ENCODE data around the gene HOXA5. TPM values are rescaled to one million over a fixed set of nuclear protein-coding genes. Genes with fewer than 3 reads are reported as not detected.

The HOXA5 gene
- total RNA-seq, 6 experiments from 2014 or later, result 0.18 to 1.5 (median 0.65) TPM

GRCh38 chr7:27159266-27160144 lies 16.0 kb upstream of the HOXA5 start:
- ATAC-seq (no peak), DNase-seq (no peak)
- Histone ChIP-seq H3K27me3 (peaks cover 19 to 48% of the 10 kb centered on the region in 2 donors), H3K4me3 (no peak overlapping the region), H3K9me3 (no peaks in the 10 kb centered on the region), H3K36me3 (no peaks in the 10 kb centered on the region), H3K27ac (no peak overlapping the region), H3K4me1 (peaks cover 0 to 15% (median 6%) of the 10 kb centered on the region in 4 donors)
- intact Hi-C loops (cut with DNase I), result loop anchor here (5.0 to 10.0 kb wide), 3 partner anchors 65 to 785 kb away; partner anchors contain the start of gene HOXA1 (in 1 of the 2)
- TF ChIP-seq POLR2A (IDR thresholded peaks at IDR 0.05) (no peak), CTCF (IDR thresholded peaks at IDR 0.05) (no peak)
- 30% methylated on average over 21 of the region's 27 CpGs for WGBS (ENCODE audit: insufficient coverage, low coverage, low lambda C conversion rate, missing lambda C conversion rate)

- H3K27ac ChIP-seq, result no peak overlapping the region
- H3K4me1 ChIP-seq, result peaks cover 0 to 15% (median 6%) of the 10 kb centered on the region in 4 donors
- TF ChIP-seq CTCF (IDR thresholded peaks at IDR 0.05) (no peak), POLR2A (IDR thresholded peaks at IDR 0.05) (no peak)
- DNase-seq, result no peak
- peaks cover 27 to 48% of the 10 kb centered on the region in 2 donors for H3K27me3 ChIP-seq
- ATAC-seq, result no peak
- H3K36me3 ChIP-seq, result no peaks in the 10 kb centered on the region
- intact Hi-C loops (cut with DNase I), result loop anchor here (5.0 to 10.0 kb wide), 2 partner anchors 481 to 784 kb away; no protein-coding TSS in a partner anchor
- H3K9me3 ChIP-seq, result no peaks in the 10 kb centered on the region
- 7% methylated on average over 19 of the region's 35 CpGs for whole genome bisulfite sequencing (ENCODE audit: insufficient coverage, low coverage, low lambda C conversion rate, missing lambda C conversion rate)
- no peak overlapping the region for H3K4me3 ChIP-seq
These were observed 15.2 kb upstream of the HOXA5 start for GRCh38 chr7:27158436-27159265.

GRCh38 chr7:27157702-27158431 lies 14.4 kb upstream of the HOXA5 start:
- H3K4me1 ChIP-seq, result peaks cover 0 to 15% (median 6%) of the 10 kb centered on the region in 4 donors
- peaks cover 29 to 50% of the 10 kb centered on the region in 2 donors for H3K27me3 ChIP-seq
- no peak overlapping the region for H3K4me3 ChIP-seq
- H3K27ac ChIP-seq, result no peak overlapping the region
- intact Hi-C loops (cut with DNase I), result loop anchor here (5.0 to 10.0 kb wide), 2 partner anchors 481 to 783 kb away; no protein-coding TSS in a partner anchor
- H3K36me3 ChIP-seq, result no peaks in the 10 kb centered on the region
- H3K9me3 ChIP-seq, result no peaks in the 10 kb centered on the region
- no peak for DNase-seq
- no peak for ATAC-seq
- 8% methylated on average over 25 of the region's 30 CpGs for WGBS (ENCODE audit: insufficient coverage, low coverage, low lambda C conversion rate, missing lambda C conversion rate)
- no peak for TF ChIP-seq POLR2A (IDR thresholded peaks at IDR 0.05)
- TF ChIP-seq CTCF (IDR thresholded peaks at IDR 0.05), result no peak
